IMR-90 (cell line): ENCODE results near the gene HDC. TPM values are rescaled to one million over a fixed set of nuclear protein-coding genes. Genes with fewer than 3 reads are reported as not detected.

Experiments
- ATAC-seq: fragments of 200-7000 bp; cut with Tn5 transposase; 2 replicates; pipeline ENCODE4 v1.9.1; 2020; ENCODE audit warnings: low read depth, mild to moderate bottlenecking, moderate library complexity
- BruUV-seq: library from RNA; stranded (reverse); fragments of 400-500 nt; replicated peaks from 2 replicates; lab custom pipeline; 2021; lab: Mats Ljungman, UMichigan
- CTCF ChIA-PET: fragments of 300-600 bp; formaldehyde crosslinking; extraction: SDS; loops from one replicate; lab custom pipeline; 2021; ENCODE audit warnings: antibody characterized with exemption; lab: Yijun Ruan, JAX
- POLR2A ChIA-PET: fragments of 300-600 bp; sonication (Branson Sonifier 250); formaldehyde crosslinking; loops from one replicate; lab custom pipeline; 2022; ENCODE audit warnings: antibody characterized with exemption; ENCODE audit not compliant: unreplicated experiment; lab: Charles Lee
- DNase-seq: peaks from one replicate; pipeline ENCODE4 v3.0.0; 2013
- H2AFZ ChIP-seq: replicated peaks from 2 replicates; pipeline ENCODE3; 2013; ENCODE audit warnings: low read length, mild to moderate bottlenecking; ENCODE audit not compliant: poor library complexity
- H2AK5ac ChIP-seq: 2 replicates; pipeline ENCODE4 v1.6.1; 2013; ENCODE audit warnings: low read depth, low read length, inconsistent platforms
- H2AK9ac ChIP-seq: replicated peaks from 2 replicates; pipeline ENCODE3; 2013; ENCODE audit warnings: mild to moderate bottlenecking, low read depth, low read length, moderate library complexity; ENCODE audit not compliant: poor library complexity
- H2BK120ac ChIP-seq: 2 replicates; pipeline ENCODE4 v1.6.1; 2013; ENCODE audit warnings: low read depth, low read length, inconsistent platforms
- H2BK15ac ChIP-seq: 3 replicates; pipeline ENCODE4 v1.6.1; 2013; ENCODE audit warnings: low read depth, low read length, inconsistent platforms
- H2BK20ac ChIP-seq: 2 replicates; pipeline ENCODE4 v1.6.1; 2013; ENCODE audit warnings: low read depth, mild to moderate bottlenecking, inconsistent platforms, low read length, moderate library complexity
- H2BK5ac ChIP-seq: 2 replicates; pipeline ENCODE4 v1.6.1; 2013; ENCODE audit warnings: mild to moderate bottlenecking, low read depth, low read length, inconsistent platforms; ENCODE audit not compliant: poor library complexity, severe bottlenecking
- H3K14ac ChIP-seq: replicated peaks from 2 replicates; pipeline ENCODE4 v1.6.1; 2013; ENCODE audit warnings: low read depth, low read length, inconsistent platforms
- H3K18ac ChIP-seq: 2 replicates; pipeline ENCODE4 v1.6.1; 2013; ENCODE audit warnings: low read depth, low read length, control low read depth
- H3K23ac ChIP-seq: 2 replicates; pipeline ENCODE4 v1.6.1; 2013; ENCODE audit warnings: low read depth, low read length, inconsistent platforms
- H3K27ac ChIP-seq: 2 replicates; pipeline ENCODE4 v1.5.1; 2013; ENCODE audit warnings: mild to moderate bottlenecking, control low read depth, low read length; ENCODE audit not compliant: insufficient read depth
- H3K27me3 ChIP-seq: 2 replicates; pipeline ENCODE4 v1.6.1; 2013; ENCODE audit warnings: low read length; ENCODE audit not compliant: control insufficient read depth, insufficient read depth
- H3K36me3 ChIP-seq: 2 replicates; pipeline ENCODE4 v1.6.1; 2013; ENCODE audit warnings: low read length, mixed read lengths; ENCODE audit not compliant: control insufficient read depth, insufficient read depth
- H3K4ac ChIP-seq: 2 replicates; pipeline ENCODE4 v1.6.1; 2013; ENCODE audit warnings: low read depth, low read length, inconsistent platforms
- H3K4me1 ChIP-seq: 2 replicates; pipeline ENCODE4 v1.6.1; 2013; ENCODE audit warnings: low read length, mixed read lengths; ENCODE audit not compliant: control insufficient read depth, insufficient read depth
- H3K4me2 ChIP-seq: 2 replicates; pipeline ENCODE4 v1.6.1; 2013; ENCODE audit warnings: low read depth, mild to moderate bottlenecking, control low read depth, low read length, moderate library complexity
- H3K4me3 ChIP-seq: 2 replicates; pipeline ENCODE4 v1.5.1; 2013; ENCODE audit warnings: low read depth, mild to moderate bottlenecking, control low read depth, low read length, moderate library complexity; ENCODE audit not compliant: insufficient read depth
- H3K56ac ChIP-seq: 2 replicates; pipeline ENCODE4 v1.6.1; 2013; ENCODE audit warnings: low read length, inconsistent platforms; ENCODE audit not compliant: insufficient read depth; ENCODE audit errors: extremely low read depth
- H3K79me1 ChIP-seq, 2 experiments: 2 replicates each; pipeline ENCODE4 v1.6.1; 2013; ENCODE audit warnings: low read length in 2 of 2, inconsistent platforms in 1 of 2, low read depth in 1 of 2
- H3K9ac ChIP-seq: 2 replicates; pipeline ENCODE4 v1.6.1; 2013; ENCODE audit warnings: low read depth, low read length, control low read depth
- H3K9me1 ChIP-seq: 2 replicates; pipeline ENCODE4 v1.6.1; 2013; ENCODE audit warnings: low read length, inconsistent platforms; ENCODE audit not compliant: insufficient read depth
- H3K9me3 ChIP-seq: 2 replicates; pipeline ENCODE4 v1.6.1; 2013; ENCODE audit warnings: low read length; ENCODE audit not compliant: control insufficient read depth, insufficient read depth
- H4K20me1 ChIP-seq: 2 replicates; pipeline ENCODE4 v1.6.1; 2013; ENCODE audit warnings: low read length, inconsistent platforms; ENCODE audit not compliant: insufficient read depth
- H4K5ac ChIP-seq: 2 replicates; pipeline ENCODE4 v1.6.1; 2013; ENCODE audit warnings: mild to moderate bottlenecking, low read depth, low read length, control low read depth
- H4K8ac ChIP-seq, 2 experiments: 2 replicates each; pipeline ENCODE4 v1.6.1; 2013; ENCODE audit warnings: low read depth in 2 of 2, low read length in 2 of 2, control low read depth in 1 of 2, inconsistent platforms in 1 of 2
- H4K91ac ChIP-seq: 2 replicates; pipeline ENCODE4 v1.6.1; 2013; ENCODE audit warnings: low read depth, low read length, inconsistent platforms; ENCODE audit not compliant: insufficient read depth
- CEBPB ChIP-seq: IDR thresholded peaks from 2 replicates; pipeline ENCODE4 v1.6.1; 2012; ENCODE audit warnings: low read depth, low read length, improper control_type of control experiment
- CHD1 ChIP-seq: IDR thresholded peaks from 2 replicates; pipeline ENCODE4 v1.6.1; 2012; ENCODE audit warnings: low read depth, low read length, improper control_type of control experiment
- FOS ChIP-seq: fragments of 150-350 bp; IDR thresholded peaks from 2 replicates; pipeline ENCODE4 v1.6.1; 2016; ENCODE audit warnings: low read depth, low read length
- MAFK ChIP-seq: IDR thresholded peaks from 2 replicates; pipeline ENCODE4 v1.6.1; 2012; ENCODE audit warnings: low read depth, low read length, improper control_type of control experiment
- SMC3 ChIP-seq: fragments of 150-350 bp; IDR thresholded peaks from 2 replicates; pipeline ENCODE4 v1.6.1; 2016; ENCODE audit warnings: low read depth, mild to moderate bottlenecking, antibody characterized with exemption, low read length, moderate library complexity
- WGBS, 2 experiments: methylation state at CpG; one replicate each; pipeline versions ENCODE4 v1.1.5 to v1.1.7; 2013; ENCODE audit warnings: missing lambda C conversion rate in 2 of 2; ENCODE audit not compliant: insufficient read length in 1 of 2; ENCODE audit errors: extremely low coverage in 2 of 2; 5-methylcytosine and 5-hydroxymethylcytosine counted together
- dilution Hi-C: fragments of 300-500 bp; cut with HindIII; formaldehyde crosslinking; loops from one replicate; pipeline ENCODE4 v1.14.3; 2018; ENCODE audit warnings: low sequenced_read_pairs; ENCODE audit not compliant: unreplicated experiment
- in situ Hi-C: fragments of 300-500 bp; cut with MboI; formaldehyde crosslinking; loops from 3 replicates; pipeline ENCODE4 v1.14.3; 2019; ENCODE audit warnings: low sequenced_read_pairs, inconsistent platforms, mixed read lengths
- intact Hi-C: fragments of 100-400 bp; cut with micrococcal nuclease; formaldehyde crosslinking; loops from 2 replicates; pipeline ENCODE4 v1.10.0; 2022
- polyA plus RNA-seq, 3 experiments: library from polyadenylated mRNA; depleted of rRNA; stranded (reverse); fragments of >200 nt; gene quantifications; 2 replicates each; pipeline ENCODE4 v1.2.3, GENCODE V29; 2012; ENCODE audit warnings: low replicate concordance in 1 of 3
- total RNA-seq: library from RNA; depleted of rRNA; stranded (reverse); fragments of >200 nt; gene quantifications from 2 replicates; pipeline ENCODE4 v1.2.3, GENCODE V29; 2012

Gene HDC
- total and polyA plus RNA-seq, 2 of the 4 experiments (the other 2 are of a cell fraction) = not detected

- no peak overlapping the region for H4K91ac ChIP-seq
- TF ChIP-seq MAFK = no peak
- TF ChIP-seq FOS = no peak
- TF ChIP-seq SMC3 = no peak
- no peak for TF ChIP-seq CHD1
- no peak for TF ChIP-seq CEBPB
- peaks cover 4% of the 10 kb centered on the region; the same call in 1 of the 2 replicates for H3K9me3 ChIP-seq
- no peak overlapping the region for H2BK15ac ChIP-seq
- H3K27ac ChIP-seq = no peak overlapping the region
- H3K56ac ChIP-seq = no peak overlapping the region
- BruUV-seq = no TSS peak
- H3K4me3 ChIP-seq = no peak overlapping the region
- H3K27me3 ChIP-seq = no peaks in the 10 kb centered on the region; the same call in 1 of the 2 replicates
- no peaks in the 10 kb centered on the region for H4K20me1 ChIP-seq
- no peak overlapping the region for H2BK20ac ChIP-seq
- no peak overlapping the region for H3K4me2 ChIP-seq
- H3K18ac ChIP-seq = no peak overlapping the region
- POLR2A ChIA-PET = interaction anchor here (0.6 kb wide), 1 partner anchor 115 kb away, joined by 5 read pairs; no protein-coding TSS in a partner anchor
- no peak overlapping the region for H4K5ac ChIP-seq
- no peak overlapping the region for H2BK5ac ChIP-seq
- H3K36me3 ChIP-seq = no peaks in the 10 kb centered on the region
- in situ Hi-C loops (no loop called here), dilution Hi-C loops (no loop called here), intact Hi-C loops (no loop called here)
- no peak overlapping the region for H3K9ac ChIP-seq
- no peak overlapping the region for H3K14ac ChIP-seq
- H3K79me1 ChIP-seq = no peaks in the 10 kb centered on the region
- no peak overlapping the region for H2AK5ac ChIP-seq
- H3K4me1 ChIP-seq = no peaks in the 10 kb centered on the region
- no peaks in the 10 kb centered on the region; the same call in 1 of the 2 replicates for H3K9me1 ChIP-seq
- H2AK9ac ChIP-seq = no peak overlapping the region
- DNase-seq (no peak), ATAC-seq (no peak)
- no peak overlapping the region for H2AFZ ChIP-seq
- no peak overlapping the region for H3K4ac ChIP-seq
- CTCF ChIA-PET = no interaction called here
- no peak overlapping the region for H4K8ac ChIP-seq
- no peak overlapping the region for H3K23ac ChIP-seq
- no peak overlapping the region for H2BK120ac ChIP-seq
- 53% methylated on average over 2 of the region's 8 CpGs; no CpG with 5 or more reads in 1 of the 2 experiments for WGBS, 2 experiments
These were observed 54.9 kb downstream of the HDC start for GRCh38 chr15:50210462-50211157.
